Esophagus mucosa (tissue), 1 donor: ENCODE measurements around the gene ZBTB16. TPM values are rescaled to one million over a fixed set of nuclear protein-coding genes. Genes with fewer than 3 reads are reported as not detected.

Experiments
- ATAC-seq: fragments of 200-7000 bp; cut with Tn5 transposase; one replicate; pipeline ENCODE4 v1.9.1; 2020
- total RNA-seq: library from RNA; stranded (reverse); gene quantifications from one replicate; pipeline ENCODE4 v1.2.4, GENCODE V29; 2023
- donor health status: DM: yes; HTN: yes; CAD: no.

The ZBTB16 gene
- total RNA-seq, 1 donor from 2014 or later, result 5.4 TPM

DNA sequence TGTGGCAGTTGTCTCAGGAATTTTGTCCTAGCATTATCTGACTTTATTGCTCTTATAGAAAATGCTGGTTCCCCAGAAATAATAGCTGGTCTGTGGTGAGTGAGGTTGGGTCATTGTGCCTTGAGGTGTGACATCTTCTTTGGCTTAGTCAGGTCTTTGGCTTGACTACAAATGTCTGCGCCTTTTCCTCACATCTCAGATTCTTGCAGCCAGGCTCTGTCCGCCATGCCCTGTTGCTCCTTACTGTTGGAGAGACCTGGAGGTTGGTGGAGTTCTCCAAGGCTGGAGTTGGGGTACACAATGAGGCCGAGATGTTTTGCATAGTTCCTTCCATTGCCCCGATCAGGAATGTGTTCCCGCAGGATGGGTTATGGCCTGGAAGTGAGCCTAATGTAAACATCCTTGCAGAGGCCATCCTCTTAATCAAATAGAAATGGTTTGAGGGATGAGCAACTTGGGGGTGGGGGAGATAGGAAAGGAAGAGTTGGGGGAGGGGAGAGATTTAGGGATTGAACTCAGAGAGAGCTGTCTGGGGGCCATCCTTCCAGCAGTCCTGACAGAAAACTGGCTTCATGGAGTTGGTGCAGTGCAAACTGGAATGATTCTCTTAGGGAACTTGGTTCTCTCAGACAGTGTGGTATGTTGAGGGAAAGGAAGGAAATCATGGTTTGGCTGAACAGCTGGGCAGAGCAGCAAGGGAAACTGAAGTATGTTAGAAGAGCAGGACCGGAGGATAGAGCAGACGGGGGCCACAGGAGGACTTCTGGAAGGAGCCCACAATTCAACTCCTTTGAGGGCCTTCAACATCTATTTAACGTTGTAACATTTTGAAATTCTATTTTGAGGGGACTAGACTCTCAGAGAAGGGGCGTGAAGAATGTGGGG is 49.9 kb downstream of the ZBTB16 start:
- no peak for ATAC-seq

DNA sequence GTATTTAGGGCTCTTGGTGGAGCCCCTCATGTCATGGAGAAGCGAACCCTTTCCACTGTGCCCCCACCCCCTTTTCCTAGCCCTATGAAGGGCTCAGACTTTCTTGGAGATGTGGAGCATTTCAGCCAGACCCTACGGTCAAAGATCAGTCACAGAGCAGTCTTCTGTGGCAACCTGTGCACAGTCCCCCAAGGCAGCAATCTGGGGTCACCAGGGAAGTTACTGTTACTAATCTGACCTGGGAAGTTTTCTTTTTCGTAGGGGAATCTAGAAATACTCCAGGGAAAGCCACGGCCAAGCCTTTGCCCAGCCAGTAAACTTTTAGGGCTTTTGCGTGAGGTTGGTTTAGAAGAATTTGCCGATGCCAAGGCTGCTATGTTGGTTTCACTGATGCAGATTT is 50.6 kb downstream of the ZBTB16 start:
- ATAC-seq, result no peak

DNA sequence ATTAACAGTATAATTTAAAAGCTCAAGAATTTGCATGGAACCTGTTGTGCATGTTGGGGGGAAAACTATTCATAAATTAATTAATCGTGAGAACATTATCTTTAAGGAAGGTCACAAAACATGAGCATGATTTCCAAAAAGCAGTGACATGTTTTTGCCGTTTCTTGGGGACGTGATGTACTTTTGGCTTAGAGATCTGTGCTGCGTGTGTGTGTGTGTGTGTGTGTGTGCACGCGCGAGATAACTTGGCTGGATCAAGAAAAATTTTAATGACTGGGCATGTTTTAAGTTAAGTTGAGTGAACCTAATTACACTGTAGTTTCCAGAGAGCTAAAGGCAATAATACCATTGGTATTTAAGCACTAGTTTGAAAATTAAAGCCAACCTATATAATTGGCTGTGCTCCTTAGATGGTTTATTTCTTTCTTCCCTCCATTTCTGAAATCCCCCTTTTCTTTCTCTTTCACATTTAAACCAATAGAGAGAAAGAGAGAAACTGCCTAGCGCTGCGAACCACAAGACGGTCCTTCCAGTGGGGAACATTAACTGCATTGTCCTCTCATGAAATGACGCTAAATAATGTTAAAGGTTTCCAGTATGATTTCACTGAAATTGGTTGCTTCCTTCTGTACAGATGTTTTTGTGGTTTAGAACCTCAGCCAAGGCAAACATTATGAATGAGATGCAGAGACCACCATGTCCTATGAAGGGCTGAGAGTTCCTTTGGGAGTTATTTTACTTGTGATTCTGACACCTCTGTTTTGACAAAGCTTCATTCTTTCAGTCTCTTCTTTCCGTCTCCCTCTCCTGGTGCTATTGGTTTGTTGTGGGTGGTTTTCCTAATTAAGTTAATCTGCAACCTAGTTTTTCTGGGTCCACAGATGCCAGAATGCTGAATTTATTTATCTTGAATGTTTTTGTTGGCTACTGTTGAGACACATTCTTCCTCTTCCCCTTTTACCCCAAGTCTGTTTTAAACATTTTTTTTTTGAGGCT is 51.7 kb downstream of the ZBTB16 start:
- no peak for ATAC-seq

DNA sequence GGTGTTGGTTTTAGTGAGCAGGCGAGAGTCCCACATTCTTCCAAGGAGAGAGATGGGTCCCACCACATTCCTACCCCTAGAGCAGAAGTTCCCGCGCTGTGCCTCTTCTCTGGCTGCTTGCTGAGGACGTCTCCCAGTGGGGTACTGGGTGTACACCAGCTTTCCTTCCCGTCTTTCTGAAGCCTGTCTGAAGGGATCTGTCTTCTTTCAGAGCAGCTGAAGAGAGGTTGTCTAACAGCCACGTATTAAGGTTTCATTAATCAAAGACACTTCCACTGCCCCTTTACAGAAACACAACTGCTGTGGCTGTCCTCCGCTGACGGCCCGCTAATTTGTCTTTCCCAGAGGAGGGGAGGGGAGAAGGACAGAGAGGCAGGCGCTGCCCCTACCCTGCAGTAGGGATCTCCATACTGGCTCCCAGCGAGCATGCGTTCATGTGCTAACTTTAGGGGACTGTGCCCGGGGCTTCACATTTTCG is 56.0 kb downstream of the ZBTB16 start:
- no peak for ATAC-seq

DNA sequence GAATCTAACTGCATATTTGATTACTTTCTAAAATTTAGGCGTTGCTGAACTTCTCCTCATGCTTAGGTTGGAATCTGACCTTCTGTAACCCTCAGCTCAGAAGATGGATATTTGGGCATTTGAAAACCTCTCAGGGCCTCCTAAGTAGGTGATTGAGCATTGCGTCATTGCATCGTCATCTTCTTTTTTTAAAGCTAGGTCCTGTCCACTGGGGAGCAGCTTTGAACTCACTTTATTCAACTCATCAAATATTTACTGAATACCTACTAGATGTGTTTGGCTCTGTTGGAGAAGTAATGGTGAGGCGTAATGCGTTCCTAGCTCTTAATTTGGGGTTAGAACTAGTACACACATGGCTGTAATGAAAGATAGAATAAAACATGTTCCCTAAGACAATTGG is 56.8 kb downstream of the ZBTB16 start:
- ATAC-seq, result no peak

DNA sequence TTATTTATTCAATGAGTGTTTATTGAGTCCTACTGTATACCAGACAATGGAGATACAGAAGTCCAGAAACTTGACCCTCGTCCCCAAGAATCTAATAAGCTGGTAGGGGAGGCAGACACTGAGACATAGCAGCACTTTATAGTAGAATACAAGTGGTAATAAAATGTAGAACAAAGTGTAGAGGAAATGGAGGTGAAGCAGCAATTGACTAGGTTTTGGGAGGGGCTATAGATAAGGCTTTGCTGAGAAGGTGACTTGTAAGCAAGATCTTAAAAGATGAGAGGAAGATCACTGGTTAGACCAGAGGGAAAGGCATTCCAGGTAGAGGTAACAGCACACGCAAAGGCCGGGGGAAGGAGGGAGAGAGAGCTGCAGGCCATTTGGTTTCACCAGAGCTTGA is 57.3 kb downstream of the ZBTB16 start:
- no peak for ATAC-seq

DNA sequence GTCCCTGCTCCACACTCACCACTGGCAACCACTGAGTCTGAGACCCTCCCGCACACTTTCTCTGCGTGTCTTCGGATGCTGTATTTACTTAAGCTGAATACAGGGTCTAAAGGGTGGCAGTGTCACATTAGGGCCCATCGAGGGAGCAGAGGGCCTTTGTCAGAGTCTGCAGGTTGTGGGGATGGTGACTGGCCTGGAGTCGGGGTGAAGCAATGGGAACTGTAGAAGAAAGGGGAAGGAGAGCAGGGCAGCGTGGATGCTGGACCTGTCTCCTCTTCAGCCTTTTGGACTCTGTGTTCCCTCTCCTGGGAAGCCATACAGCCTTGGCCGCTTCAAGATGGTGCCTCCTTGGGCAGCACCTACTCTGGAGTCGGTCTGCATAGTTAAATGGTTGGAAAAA is 61.1 kb downstream of the ZBTB16 start:
- no peak for ATAC-seq

DNA sequence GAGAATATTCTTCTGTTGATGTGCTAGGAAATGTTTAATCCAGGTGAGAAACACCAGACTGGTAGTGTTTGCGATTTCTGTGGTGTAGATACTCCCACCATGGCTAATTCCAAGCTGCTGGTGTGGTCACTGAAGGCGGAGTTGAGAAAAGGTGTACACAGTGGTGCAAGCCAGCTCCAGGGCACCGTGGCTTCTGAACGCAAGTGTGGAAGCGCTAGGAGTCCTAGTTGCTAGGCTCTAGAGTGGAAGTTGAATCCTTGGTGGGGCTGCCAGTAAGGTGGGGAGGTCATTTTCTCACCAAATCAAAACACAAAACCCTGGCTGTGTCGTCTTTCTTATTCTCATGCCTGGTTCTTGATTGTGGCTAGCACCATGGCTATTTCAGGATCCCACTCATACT is 61.6 kb downstream of the ZBTB16 start:
- ATAC-seq, result no peak

DNA sequence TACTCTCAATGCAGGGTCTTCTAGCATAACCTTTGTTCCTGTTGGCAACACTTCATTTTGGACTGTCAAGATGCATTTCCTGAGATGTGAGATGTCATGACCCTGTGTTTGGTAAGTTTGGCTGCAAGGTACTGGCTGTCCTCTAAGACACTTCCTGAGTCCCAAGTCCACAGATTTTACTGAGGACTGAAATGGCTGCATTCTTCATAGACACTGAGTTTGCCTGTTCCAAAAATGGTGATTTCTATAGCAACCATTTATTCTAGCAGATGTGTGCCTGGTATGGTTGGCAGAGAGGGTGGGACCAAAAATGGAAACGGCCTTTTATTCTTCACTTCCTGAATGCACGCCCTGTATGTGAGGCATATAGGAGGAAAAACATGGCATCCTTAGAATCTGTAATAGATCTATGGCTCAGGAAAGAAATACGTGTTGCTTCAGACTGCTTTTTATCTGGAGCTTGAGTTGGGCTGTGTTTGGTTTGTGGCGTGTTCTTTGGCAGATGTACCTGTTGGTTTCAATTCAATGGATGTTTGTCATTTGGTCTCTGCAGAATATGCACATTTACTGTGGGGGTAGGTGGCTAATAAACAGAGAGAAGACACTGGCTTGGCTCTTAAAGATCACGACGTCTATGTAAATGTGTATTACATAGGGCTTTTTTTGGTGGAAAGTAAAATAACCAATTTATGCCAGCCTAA is 62.4 kb downstream of the ZBTB16 start:
- ATAC-seq, result no peak

DNA sequence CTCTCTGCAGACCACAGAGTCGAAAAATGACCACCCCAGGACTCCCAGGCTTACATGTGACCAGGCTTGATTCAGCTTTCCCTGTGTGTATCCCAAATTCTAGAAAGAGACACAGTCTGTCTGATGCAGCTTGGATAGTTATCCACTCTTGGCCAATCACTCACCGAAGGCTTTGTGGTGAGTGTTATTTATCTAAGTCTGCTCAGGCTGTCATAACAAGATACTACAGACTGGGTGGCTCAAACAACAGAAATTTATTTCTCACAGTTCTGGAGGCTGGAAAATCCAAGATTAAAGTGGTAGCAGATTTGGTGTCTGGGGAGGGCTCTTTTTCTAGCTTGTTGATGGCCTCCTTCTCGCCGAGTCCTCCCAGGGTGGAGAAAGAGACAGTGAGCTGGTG is 63.2 kb downstream of the ZBTB16 start:
- ATAC-seq, result no peak

DNA sequence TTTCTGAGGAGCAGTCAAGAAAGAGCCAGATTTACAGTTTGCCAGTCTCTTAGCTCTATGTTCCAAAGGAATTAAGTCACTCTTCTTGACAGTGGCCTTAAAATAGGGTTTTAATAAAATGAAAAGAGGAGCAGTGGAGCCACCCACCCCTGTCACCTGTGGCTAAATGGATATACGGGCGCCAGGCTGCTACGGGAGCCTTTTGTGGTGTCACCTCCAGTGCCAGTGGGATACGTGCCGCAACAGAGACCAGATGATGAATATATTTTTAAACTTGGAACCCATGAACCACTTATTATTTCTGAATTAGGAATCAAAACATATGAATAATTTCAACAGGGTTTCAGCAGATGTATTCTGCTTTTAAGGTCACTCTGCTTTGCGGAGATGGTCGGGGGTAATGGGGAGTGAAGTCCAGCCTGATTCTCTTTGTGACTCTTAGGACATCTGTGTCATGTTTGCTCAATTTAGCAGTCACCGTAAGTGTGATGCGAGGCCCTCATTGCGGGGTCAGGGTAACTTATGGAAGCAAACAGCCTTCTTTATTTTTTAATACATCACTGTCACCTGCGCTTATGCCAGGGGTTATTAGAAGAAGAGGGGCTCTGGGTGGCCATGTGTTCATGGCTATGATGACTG is 64.3 kb downstream of the ZBTB16 start:
- no peak for ATAC-seq

DNA sequence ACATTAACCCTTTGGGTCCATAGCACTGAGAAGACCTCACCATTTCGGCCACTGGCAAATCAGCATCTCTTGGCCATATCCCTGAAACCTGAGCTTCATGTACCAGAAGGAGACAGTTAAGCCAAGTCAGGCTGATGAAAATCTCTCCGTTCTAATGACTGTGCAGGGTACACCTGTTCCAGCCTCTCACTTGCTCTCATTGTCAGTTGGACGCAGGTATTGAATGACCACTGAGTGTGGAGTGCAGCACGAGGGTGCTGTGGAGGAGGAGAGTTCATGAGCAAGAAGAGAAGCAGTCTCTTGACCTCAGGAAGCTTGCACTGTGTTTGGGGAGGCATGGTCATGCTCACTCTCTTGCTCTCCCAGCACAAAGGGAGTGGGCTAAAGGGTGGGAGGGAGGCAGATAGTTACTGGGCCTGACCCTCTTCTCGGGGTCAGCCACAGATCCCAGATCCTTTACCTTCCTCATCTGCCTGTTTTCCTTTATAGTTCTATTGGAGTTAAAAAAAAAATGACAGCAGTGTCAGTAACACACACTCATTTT is 65.2 kb downstream of the ZBTB16 start:
- no peak for ATAC-seq

DNA sequence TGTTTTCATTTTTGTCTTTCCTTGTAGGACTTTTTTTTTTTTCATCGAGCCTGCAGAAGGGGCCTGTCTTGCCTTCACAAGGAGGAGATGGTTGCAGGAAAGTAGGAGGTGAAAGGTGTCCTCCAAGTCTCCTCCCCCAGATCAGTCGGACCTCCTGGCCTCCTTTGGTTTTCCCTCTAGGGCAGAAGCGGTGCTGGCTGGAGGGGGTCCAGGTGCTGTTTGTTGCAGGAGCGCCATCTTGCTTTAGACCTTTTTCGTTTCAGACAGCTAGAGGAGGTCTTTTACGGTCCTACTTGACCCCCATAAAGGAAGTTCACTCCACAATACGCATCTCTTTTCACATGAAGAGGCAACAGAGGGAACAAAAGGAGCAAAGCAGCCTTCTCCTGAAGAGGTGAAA is 66.0 kb downstream of the ZBTB16 start:
- ATAC-seq, result no peak

DNA sequence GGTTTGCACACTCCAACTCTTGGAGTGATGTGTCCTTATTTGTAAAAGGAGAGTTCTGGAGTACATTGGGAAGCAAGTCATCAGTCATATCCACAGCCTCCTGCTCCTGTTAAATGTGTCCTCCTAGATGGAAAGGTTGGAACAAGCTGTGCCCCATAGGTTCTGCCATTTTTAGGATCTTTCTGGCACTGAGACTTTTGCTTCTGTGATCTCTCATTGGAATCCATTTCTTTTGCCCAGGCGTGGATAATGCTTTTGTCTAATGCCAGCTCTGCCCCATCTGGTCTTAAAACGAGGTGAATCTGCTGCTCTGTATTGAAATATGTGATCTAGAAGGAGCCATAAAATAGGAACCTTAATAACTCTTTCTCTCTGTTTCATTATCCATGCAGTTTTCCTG is 66.4 kb downstream of the ZBTB16 start:
- ATAC-seq, result no peak

DNA sequence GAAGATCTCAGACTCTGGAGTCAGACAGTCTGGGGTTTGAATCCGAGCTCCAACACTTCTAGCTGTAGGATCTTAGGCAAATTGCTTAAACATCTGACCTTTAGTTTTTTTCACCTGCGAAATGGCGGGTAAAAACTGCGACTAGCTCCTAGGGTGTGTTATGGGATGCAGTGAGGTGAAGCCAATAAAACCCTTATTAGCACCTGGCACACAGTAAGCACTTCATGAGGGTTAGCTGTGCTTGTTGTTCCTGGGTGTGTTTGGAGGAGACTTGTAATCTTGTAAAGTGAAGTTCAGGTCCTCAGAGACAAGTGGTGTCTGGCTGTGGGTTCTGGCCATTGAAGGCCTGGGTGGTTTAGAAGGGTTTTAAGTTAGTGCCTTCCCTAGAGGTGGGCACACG is 68.9 kb downstream of the ZBTB16 start:
- ATAC-seq, result no peak

DNA sequence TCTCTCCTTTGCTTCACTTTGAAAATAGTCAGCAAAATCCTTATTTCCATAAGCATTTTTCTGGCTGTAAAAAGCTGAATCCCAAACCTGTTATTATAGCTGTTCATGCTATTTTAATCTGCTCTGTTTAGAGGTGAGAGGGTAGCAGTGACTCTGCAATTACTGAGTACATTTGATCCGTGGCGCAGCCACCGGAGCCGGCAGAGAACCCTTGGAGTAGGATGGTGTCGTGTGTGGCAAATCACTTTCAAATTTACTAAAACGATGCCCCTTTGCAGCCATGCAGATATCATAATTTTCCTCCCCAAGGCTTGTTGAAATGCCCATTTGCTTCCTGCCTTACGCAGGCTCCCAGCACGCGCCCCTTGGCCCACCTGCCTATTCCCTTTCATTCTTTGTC is 69.6 kb downstream of the ZBTB16 start:
- ATAC-seq, result no peak

DNA sequence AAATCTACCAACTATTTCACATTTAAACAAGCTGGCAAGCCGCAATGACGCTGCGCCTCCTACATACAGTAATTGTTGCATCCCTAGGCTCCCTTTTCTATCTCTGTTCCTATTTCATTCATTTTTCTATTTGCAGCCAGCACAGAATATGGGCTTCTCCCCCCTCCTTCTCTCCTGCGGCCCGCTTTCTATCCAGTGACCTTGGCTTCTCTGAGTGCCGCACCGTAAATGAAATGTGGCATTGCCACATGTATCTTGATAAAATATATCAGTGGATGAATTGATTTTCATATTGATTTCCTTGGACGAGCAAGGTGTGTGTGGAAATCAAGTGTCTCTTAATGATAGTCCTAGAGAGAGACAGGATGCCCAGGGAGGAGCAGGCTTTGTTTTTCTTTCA is 70.2 kb downstream of the ZBTB16 start:
- ATAC-seq, result no peak

DNA sequence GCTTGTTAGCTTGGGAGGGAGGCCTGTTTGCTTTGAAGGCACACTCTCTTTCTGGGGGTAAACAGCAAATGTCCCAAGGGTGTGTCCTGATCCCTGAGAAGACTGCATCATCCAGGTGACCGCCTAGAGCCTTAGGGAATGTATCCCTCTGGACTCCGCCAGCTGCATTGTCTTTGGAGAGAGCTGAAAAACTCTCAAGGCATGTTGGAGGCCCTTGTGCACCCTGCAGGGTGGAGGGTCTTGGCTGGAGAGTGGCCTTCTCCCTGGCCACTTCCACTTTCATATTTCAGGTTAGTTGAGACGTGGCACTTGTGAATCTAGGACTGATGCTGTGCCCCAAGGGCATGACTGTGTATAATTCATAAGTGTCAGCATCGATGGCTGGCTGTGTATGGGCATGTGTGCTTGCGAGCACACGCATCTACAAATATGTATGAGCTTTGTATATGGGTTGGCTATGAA is 70.6 kb downstream of the ZBTB16 start:
- no peak for ATAC-seq

DNA sequence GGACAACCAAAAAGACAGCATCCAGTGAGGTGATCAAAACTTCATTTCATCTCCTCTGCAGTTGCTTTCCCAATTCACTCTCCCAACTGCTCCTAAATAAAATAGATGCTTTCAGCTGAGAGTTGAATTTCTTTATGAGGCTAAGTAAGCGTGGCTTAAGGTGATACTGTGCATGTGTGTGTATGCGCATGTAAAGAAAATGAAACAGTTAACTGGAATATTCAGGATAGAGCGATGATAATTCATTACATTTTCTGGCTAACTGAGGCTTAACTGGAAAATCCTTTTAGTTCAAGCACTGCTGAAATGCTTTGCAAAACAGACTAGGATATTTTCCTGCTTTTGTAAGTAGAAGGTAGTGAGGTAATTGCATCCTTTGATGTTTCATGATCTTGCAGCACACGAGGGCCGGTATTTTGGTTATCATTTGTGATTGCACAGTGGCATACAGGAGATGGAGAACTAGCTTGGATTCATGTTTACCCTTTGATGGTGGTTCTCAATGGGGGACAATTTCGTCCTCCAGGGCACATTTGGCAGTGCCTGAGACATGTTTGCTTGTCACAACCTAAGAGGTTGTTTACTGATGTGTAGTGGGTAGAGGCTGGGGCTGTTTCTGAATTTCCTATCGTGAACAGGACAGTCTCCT is 71.2 kb downstream of the ZBTB16 start:
- no peak for ATAC-seq

DNA sequence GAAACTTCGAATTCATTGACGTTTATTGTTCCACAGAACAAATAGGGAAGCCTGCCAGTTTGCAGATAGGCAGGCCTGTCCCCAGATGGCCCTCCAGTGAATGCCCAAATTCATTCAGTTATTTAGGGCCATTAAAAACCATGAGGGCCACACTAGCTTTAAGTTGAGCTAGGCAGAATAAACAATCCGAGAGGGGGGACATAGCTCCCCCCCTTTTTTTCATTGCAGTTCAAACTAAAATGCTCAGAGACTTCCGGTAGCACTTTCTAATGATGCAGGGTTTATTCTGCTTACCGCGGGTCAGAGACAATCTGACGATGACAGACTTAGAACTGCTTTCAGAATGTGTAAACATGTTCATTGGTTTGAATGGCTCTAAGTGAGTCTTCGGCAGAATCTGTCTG is 72.0 kb downstream of the ZBTB16 start:
- ATAC-seq, result no peak

DNA sequence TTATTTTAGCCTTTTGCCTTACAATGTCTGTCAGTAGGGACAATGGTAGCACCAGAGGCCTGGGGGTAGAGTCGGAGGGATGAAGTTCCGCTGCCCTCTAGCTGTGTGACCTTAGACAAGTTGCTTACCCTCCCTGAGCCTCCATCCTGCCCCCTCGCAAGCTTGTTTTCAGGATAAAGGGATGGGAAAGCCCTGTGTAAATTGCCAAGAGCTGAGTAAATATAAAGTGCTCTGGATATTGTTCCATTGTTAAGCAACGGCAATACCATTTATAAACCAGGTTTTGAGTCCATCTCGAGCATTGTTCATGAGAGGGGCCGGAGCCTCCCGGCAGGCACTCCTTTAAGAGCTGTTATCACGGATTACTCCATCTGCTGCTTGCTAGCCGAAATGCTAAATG is 72.9 kb downstream of the ZBTB16 start:
- no peak for ATAC-seq
